CD4-positive, alpha-beta memory T cell (primary cell): ENCODE results near the gene C10orf95. TPM values are rescaled to one million over a fixed set of nuclear protein-coding genes. Genes with fewer than 3 reads are reported as not detected.

Source experiments
- CTCF ChIA-PET: fragments of 350-600 bp; sonication (Branson Sonifier 250); formaldehyde crosslinking; loops from one replicate; lab custom pipeline; 2021; ENCODE audit warnings: inconsistent platforms; ENCODE audit not compliant: partially characterized antibody; lab: Charles Lee
- POLR2A ChIA-PET: fragments of 350-600 bp; sonication (Branson Sonifier 250); formaldehyde crosslinking; loops from one replicate; lab custom pipeline; 2021; ENCODE audit not compliant: partially characterized antibody; lab: Charles Lee
- DNase-seq, 5 donors: peaks; one replicate each; pipeline versions ENCODE4 v3.0.0 to v3.0.0-alpha.2; 2020 to 2022; ENCODE audit warnings: mixed read lengths in 1 of 5
- H3K27ac ChIP-seq: one replicate; pipeline ENCODE4 v1.7.0; 2013; ENCODE audit warnings: low read depth, low read length
- H3K27me3 ChIP-seq: 2 replicates; pipeline ENCODE4 v1.7.0; 2013; ENCODE audit warnings: mild to moderate bottlenecking, low read length, moderate library complexity; ENCODE audit not compliant: insufficient read depth
- H3K36me3 ChIP-seq: 2 replicates; pipeline ENCODE4 v1.7.0; 2013; ENCODE audit warnings: mild to moderate bottlenecking, low read length, moderate library complexity; ENCODE audit not compliant: insufficient read depth
- H3K4me1 ChIP-seq: 2 replicates; pipeline ENCODE4 v1.7.0; 2013; ENCODE audit warnings: mild to moderate bottlenecking, low read length, moderate library complexity; ENCODE audit not compliant: insufficient read depth
- H3K4me3 ChIP-seq, 2 donors: one replicate each; pipeline ENCODE4 v1.7.0; 2013; ENCODE audit warnings: low read length in 2 of 2, mild to moderate bottlenecking in 1 of 2
- H3K9me3 ChIP-seq, 2 donors: one replicate each; pipeline ENCODE4 v1.7.0; 2013; ENCODE audit warnings: low read length in 2 of 2, control low read depth in 1 of 2; ENCODE audit not compliant: control insufficient read depth in 1 of 2
- H3K27ac Mint-ChIP-seq, 7 donors: one replicate each; pipeline ENCODE4 v1.8.0; 2020 to 2021; ENCODE audit warnings: mixed read lengths in 7 of 7, mild to moderate bottlenecking in 6 of 7, inconsistent platforms in 3 of 7, moderate library complexity in 3 of 7
- H3K27me3 Mint-ChIP-seq, 2 donors: one replicate each; pipeline ENCODE4 v1.8.0; 2020 to 2021; ENCODE audit warnings: mixed read lengths in 2 of 2
- H3K36me3 Mint-ChIP-seq, 2 donors: one replicate each; pipeline ENCODE4 v1.8.0; 2020 to 2021; ENCODE audit warnings: mixed read lengths in 2 of 2, inconsistent platforms in 1 of 2, mild to moderate bottlenecking in 1 of 2
- H3K4me1 Mint-ChIP-seq, 4 donors: one replicate each; pipeline ENCODE4 v1.8.0; 2020 to 2021; ENCODE audit warnings: mixed read lengths in 4 of 4, mild to moderate bottlenecking in 1 of 4
- H3K4me3 Mint-ChIP-seq, 8 donors: one replicate each; pipeline ENCODE4 v1.8.0; 2020 to 2021; ENCODE audit warnings: mixed read lengths in 8 of 8, mild to moderate bottlenecking in 7 of 8, moderate library complexity in 6 of 8, inconsistent platforms in 3 of 8
- H3K9me3 Mint-ChIP-seq, 8 donors: one replicate each; pipeline ENCODE4 v1.8.0; 2020 to 2021; ENCODE audit warnings: mixed read lengths in 8 of 8, mild to moderate bottlenecking in 5 of 8, inconsistent platforms in 3 of 8, moderate library complexity in 1 of 8
- intact Hi-C: fragments of 100-400 bp; cut with micrococcal nuclease; formaldehyde crosslinking; loops from one replicate; pipeline ENCODE4 v1.15.1; 2023
- polyA plus RNA-seq, 2 donors: library from polyadenylated mRNA; unstranded; fragments of 300-500 nt; fragmentation: Illumina TruSeq; gene quantifications; one replicate each; pipeline ENCODE4 v1.2.3, GENCODE V29; 2021
- total RNA-seq, 2 experiments: library from RNA; stranded (reverse); gene quantifications; one replicate each; pipeline ENCODE4 v1.2.3, GENCODE V29; 2021

The C10orf95 gene
- total and polyA plus RNA-seq, 4 experiments from 2014 or later: 0.41 to 1.6 (median 0.65) TPM

DNA sequence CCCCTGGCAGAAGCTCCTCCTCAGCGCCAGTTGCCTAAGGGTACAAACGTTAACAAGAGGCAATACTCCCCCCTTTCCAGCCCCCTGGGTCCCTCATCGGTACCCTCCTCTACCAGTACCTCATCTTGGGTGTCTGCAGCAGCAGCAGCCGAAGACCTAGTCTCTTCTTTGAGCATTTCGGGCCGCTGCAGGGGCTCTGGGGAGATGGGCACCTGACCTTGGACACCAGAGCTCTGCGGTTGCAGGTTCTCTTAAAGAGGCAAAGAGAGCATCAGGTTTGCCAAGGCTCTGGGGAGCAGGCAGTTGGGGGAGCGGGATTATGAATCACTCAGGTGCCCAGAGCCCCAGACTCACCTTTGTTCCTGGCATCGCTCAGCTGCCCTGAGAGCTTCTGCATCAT lies 27.2 kb downstream of the C10orf95 start:
- no peak overlapping the region for H3K4me3 ChIP-seq
- DNase-seq: no peak
- ChIA-PET POLR2A (interaction anchor here (1.1 to 8.2 kb wide), 6 partner anchors 9 to 27 kb away, joined by 3 to 198 read pairs (median 64); partner anchors contain the start of genes C10orf95, CUEDC2 and NFKB2), CTCF (interaction anchor here (1.2 to 5.6 kb wide), 7 partner anchors 10 to 255 kb away, joined by 4 to 42 read pairs (median 23); partner anchors contain the start of genes C10orf95, CUEDC2 and GBF1)
- peaks cover 0 to 4% (median 0%) of the 10 kb centered on the region in 8 donors for H3K9me3 Mint-ChIP-seq
- peaks cover 0 to 2% of the 10 kb centered on the region in 2 donors for H3K27me3 Mint-ChIP-seq
- no peaks in the 10 kb centered on the region for H3K27me3 ChIP-seq
- intact Hi-C loops: no loop called here
- H3K36me3 ChIP-seq: peaks cover 10% of the 10 kb centered on the region
- peaks cover 0 to 14% of the 10 kb centered on the region in 2 donors for H3K36me3 Mint-ChIP-seq
- H3K4me1 Mint-ChIP-seq: peaks cover 16 to 48% (median 27%) of the 10 kb centered on the region in 4 donors
- H3K4me1 ChIP-seq: peaks cover 33% of the 10 kb centered on the region
- H3K27ac Mint-ChIP-seq: no peak overlapping the region
- no peaks in the 10 kb centered on the region for H3K9me3 ChIP-seq
- H3K4me3 Mint-ChIP-seq: peak overlapping the region in 1 of 8 donors; percentile 30
- H3K27ac ChIP-seq: no peak overlapping the region

DNA sequence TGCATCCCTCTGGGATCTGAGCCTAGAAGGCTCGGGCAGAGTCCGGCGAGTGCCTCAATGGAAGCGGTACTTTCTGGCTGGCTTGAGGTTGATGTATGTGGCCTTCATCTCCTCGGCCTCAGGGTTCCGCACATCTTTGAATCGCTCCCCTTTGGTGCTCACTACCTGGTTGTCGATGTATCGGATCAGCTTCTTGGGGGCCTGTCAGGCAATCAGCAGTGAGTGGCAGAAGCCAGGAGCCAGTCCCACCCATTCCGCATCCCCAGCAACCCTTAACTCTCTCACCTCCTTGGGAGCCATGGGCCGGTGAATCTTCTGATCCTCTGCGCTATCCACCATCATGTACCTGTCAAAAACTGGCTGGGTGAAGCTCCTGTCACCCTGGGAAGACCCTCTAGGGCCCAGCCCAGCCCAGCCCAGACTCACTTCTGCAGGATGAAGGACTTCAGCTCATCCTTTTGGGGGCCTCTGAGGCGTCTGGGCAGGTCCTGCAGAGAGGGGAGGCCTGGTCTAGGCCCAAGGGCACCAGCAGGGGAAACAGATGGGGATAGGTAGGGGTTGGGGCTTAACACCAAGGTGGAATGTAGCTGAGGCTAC lies 27.9 kb downstream of the C10orf95 start:
- H3K27me3 ChIP-seq: no peaks in the 10 kb centered on the region
- H3K27ac ChIP-seq: no peak overlapping the region
- no peaks in the 10 kb centered on the region for H3K9me3 ChIP-seq
- intact Hi-C loops: no loop called here
- peaks cover 16 to 51% (median 29%) of the 10 kb centered on the region in 4 donors for H3K4me1 Mint-ChIP-seq
- CTCF ChIA-PET: interaction anchor here (1.1 to 5.6 kb wide), 9 partner anchors 11 to 254 kb away, joined by 4 to 42 read pairs (median 21); partner anchors contain the start of genes C10orf95, CUEDC2 and GBF1
- H3K36me3 Mint-ChIP-seq: peaks cover 0 to 14% of the 10 kb centered on the region in 2 donors
- peak overlapping the region in 6 of 8 donors; percentile 36 to 96 (median 58) for H3K4me3 Mint-ChIP-seq
- peaks cover 37% of the 10 kb centered on the region for H3K4me1 ChIP-seq
- H3K4me3 ChIP-seq: no peak overlapping the region
- POLR2A ChIA-PET: interaction anchor here (1.1 to 8.2 kb wide), 7 partner anchors 10 to 79 kb away, joined by 3 to 198 read pairs (median 38); partner anchors contain the start of genes ACTR1A, C10orf95, CUEDC2 and NFKB2
- peaks cover 0 to 4% (median 0%) of the 10 kb centered on the region in 8 donors for H3K9me3 Mint-ChIP-seq
- peak overlapping the region in 4 of 7 donors; percentile 48 to 96 (median 58) for H3K27ac Mint-ChIP-seq
- peaks cover 10% of the 10 kb centered on the region for H3K36me3 ChIP-seq
- no peak for DNase-seq
- peaks cover 0 to 3% of the 10 kb centered on the region in 2 donors for H3K27me3 Mint-ChIP-seq

DNA sequence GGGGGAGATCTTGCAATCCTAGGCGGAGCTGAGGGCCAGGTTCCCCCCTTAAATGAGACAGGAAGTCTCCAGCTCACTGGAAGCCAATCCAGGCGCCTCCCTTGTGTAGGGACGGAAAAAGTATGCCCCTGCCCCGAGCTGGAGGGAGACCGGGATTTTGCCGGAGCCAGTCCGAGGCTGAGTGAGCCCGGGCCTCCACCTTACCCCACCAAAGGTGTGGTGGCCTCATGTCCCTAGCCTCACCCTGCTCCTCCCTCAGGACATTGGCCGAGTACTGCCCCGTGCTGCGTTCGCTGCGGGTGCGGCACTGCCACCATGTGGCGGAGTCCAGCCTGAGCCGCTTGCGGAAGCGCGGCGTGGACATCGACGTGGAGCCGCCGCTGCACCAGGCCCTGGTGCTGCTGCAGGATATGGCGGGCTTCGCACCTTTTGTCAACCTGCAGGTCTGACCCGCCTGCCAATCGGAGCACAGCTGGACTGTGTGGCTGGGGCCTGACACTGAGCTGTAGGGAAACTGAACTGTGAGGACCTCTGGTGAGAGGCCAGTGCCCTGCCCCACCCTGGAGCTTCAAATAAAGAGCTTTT lies 28.7 kb downstream of the C10orf95 start:
- H3K36me3 Mint-ChIP-seq: peaks cover 0 to 14% of the 10 kb centered on the region in 2 donors
- peak overlapping the region; percentile 64 for H3K27ac ChIP-seq
- peak in 1 of 5 donors; percentile 47 for DNase-seq
- ChIA-PET CTCF (interaction anchor here (0.9 to 5.6 kb wide), 17 partner anchors 11 to 253 kb away, joined by 3 to 42 read pairs (median 5); partner anchors contain the start of genes ACTR1A, C10orf95, CUEDC2 and GBF1), POLR2A (interaction anchor here (1.1 to 8.2 kb wide), 11 partner anchors 11 to 271 kb away, joined by 3 to 198 read pairs (median 22); partner anchors contain the start of genes ACTR1A, C10orf95, CUEDC2 and NFKB2)
- peaks cover 37% of the 10 kb centered on the region for H3K4me1 ChIP-seq
- H3K4me3 Mint-ChIP-seq: peak overlapping the region; percentile 81 to 99 (median 96)
- no peaks in the 10 kb centered on the region for H3K9me3 ChIP-seq
- H3K27ac Mint-ChIP-seq: peak overlapping the region; percentile 62 to 96 (median 72)
- intact Hi-C loops: loop anchor here (1.0 kb wide), 1 partner anchor 28 kb away; no protein-coding TSS in a partner anchor
- H3K27me3 ChIP-seq: peaks cover 6% of the 10 kb centered on the region
- H3K27me3 Mint-ChIP-seq: peaks cover 5 to 8% of the 10 kb centered on the region in 2 donors
- peaks cover 0 to 4% (median 0%) of the 10 kb centered on the region in 8 donors for H3K9me3 Mint-ChIP-seq
- H3K36me3 ChIP-seq: peaks cover 10% of the 10 kb centered on the region
- H3K4me3 ChIP-seq: peak overlapping the region; percentile 61 to 90
- peaks cover 20 to 58% (median 34%) of the 10 kb centered on the region in 4 donors for H3K4me1 Mint-ChIP-seq

DNA sequence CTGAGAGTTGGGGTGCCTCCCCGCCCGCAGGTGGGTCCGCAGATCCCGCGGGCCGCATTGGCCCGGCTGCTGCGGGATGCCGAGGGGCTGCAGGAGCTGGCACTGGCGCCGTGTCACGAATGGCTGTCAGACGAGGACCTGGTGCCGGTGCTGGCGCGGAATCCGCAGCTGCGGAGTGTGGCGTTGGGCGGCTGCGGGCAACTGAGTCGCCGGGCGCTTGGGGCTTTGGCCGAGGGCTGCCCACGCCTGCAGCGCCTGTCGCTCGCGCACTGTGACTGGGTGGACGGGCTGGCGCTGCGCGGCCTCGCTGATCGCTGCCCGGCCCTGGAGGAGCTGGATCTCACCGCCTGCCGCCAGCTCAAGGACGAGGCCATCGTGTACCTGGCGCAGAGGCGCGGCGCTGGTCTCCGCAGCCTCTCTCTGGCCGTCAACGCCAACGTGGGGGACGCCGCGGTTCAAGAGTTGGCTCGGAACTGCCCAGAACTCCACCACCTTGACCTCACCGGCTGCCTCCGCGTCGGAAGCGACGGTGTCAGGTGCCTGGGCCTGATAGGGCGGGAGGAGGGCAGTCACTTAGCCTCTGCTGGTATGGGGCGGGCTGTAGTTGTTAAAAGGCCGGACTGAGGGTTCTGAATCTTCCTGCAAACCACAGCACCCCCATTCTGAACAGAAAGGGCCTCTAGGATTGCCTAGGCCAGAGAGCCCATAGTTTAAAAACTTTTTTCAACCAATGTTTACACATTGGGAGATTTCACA lies 29.4 kb downstream of the C10orf95 start:
- intact Hi-C loops: loop anchor here (1.0 kb wide), 6 partner anchors 10 to 57 kb away; partner anchors contain the start of gene CUEDC2
- H3K36me3 ChIP-seq: peaks cover 10% of the 10 kb centered on the region
- peaks cover 37% of the 10 kb centered on the region for H3K4me1 ChIP-seq
- Mint-ChIP-seq H3K27ac (peak overlapping the region; percentile 64 to 98 (median 95)), H3K36me3 (peaks cover 0 to 12% of the 10 kb centered on the region in 2 donors), H3K4me3 (peak overlapping the region; percentile 90 to 99 (median 96)), H3K27me3 (peaks cover 7 to 14% of the 10 kb centered on the region in 2 donors), H3K9me3 (peaks cover 0 to 5% (median 0%) of the 10 kb centered on the region in 8 donors), H3K4me1 (peaks cover 19 to 54% (median 34%) of the 10 kb centered on the region in 4 donors)
- peak overlapping the region; percentile 61 to 90 for H3K4me3 ChIP-seq
- ChIA-PET POLR2A (interaction anchor here (1.0 to 8.2 kb wide), 17 partner anchors 11 to 270 kb away, joined by 3 to 198 read pairs (median 16); partner anchors contain the start of genes ACTR1A, C10orf95, CUEDC2 and GBF1), CTCF (interaction anchor here (0.9 to 5.6 kb wide), 18 partner anchors 8 to 253 kb away, joined by 3 to 42 read pairs (median 6); partner anchors contain the start of genes ACTR1A, C10orf95 and CUEDC2)
- peak overlapping the region; percentile 64 for H3K27ac ChIP-seq
- H3K27me3 ChIP-seq: peaks cover 6% of the 10 kb centered on the region
- no peaks in the 10 kb centered on the region for H3K9me3 ChIP-seq
- peak in 2 of 5 donors; percentile 32 to 41 for DNase-seq

DNA sequence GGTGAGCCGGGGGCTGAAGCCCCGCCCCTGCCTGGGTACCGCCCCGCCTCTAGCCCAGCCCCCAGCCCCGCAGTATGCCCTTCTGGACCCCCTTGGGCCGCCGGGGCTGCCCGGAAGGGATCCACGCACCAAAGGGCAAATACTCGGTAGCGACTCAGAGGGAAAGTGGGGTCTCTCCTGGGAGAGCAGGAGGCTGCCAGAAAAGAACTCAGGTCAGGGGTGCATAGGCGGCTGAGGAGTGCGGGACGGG lies 29.9 kb downstream of the C10orf95 start:
- Mint-ChIP-seq H3K27ac (peak overlapping the region; percentile 92 to 98 (median 96)), H3K4me1 (peaks cover 19 to 53% (median 34%) of the 10 kb centered on the region in 4 donors), H3K4me3 (peak overlapping the region; percentile 90 to 99 (median 96)), H3K27me3 (peaks cover 7 to 14% of the 10 kb centered on the region in 2 donors), H3K36me3 (peaks cover 0 to 12% of the 10 kb centered on the region in 2 donors), H3K9me3 (peaks cover 0 to 5% (median 0%) of the 10 kb centered on the region in 8 donors)
- ChIA-PET CTCF (interaction anchor here (1.0 to 5.6 kb wide), 14 partner anchors 9 to 252 kb away, joined by 3 to 42 read pairs (median 8); partner anchors contain the start of genes ACTR1A, C10orf95 and CUEDC2), POLR2A (interaction anchor here (1.0 to 8.2 kb wide), 18 partner anchors 11 to 270 kb away, joined by 3 to 198 read pairs (median 12); partner anchors contain the start of genes ACTR1A, C10orf95, CUEDC2 and GBF1)
- peak overlapping the region; percentile 64 for H3K27ac ChIP-seq
- intact Hi-C loops: loop anchor here (1.0 kb wide), 5 partner anchors 11 to 58 kb away; partner anchors contain the start of gene CUEDC2
- H3K27me3 ChIP-seq: peaks cover 6% of the 10 kb centered on the region
- H3K4me1 ChIP-seq: peaks cover 37% of the 10 kb centered on the region
- H3K36me3 ChIP-seq: peaks cover 10% of the 10 kb centered on the region
- no peaks in the 10 kb centered on the region for H3K9me3 ChIP-seq
- H3K4me3 ChIP-seq: peak overlapping the region; percentile 61 to 90
- no peak for DNase-seq
